Stimulated activated naive CD8-positive, alpha-beta T cell treated with anti-CD3 and anti-CD28 coated beads, Interleukin-15, Interleukin-2, amounts not matched to agents 100 U/mL and 50 U/mL, for 24 hours (primary cell): Measurements from ENCODE around the gene ATAD3A.
A peak's percentile ranks its signal among the peaks of the same experiment; 100 is the strongest.

Experiments
- ATAC-seq: fragments of 150-1000 bp; cut with Tn5 transposase; one replicate; pipeline ENCODE4 v1.10.0; 2021
- DNase-seq: peaks from one replicate; pipeline ENCODE4 v3.0.0; 2021

Gene ATAD3A

DNA sequence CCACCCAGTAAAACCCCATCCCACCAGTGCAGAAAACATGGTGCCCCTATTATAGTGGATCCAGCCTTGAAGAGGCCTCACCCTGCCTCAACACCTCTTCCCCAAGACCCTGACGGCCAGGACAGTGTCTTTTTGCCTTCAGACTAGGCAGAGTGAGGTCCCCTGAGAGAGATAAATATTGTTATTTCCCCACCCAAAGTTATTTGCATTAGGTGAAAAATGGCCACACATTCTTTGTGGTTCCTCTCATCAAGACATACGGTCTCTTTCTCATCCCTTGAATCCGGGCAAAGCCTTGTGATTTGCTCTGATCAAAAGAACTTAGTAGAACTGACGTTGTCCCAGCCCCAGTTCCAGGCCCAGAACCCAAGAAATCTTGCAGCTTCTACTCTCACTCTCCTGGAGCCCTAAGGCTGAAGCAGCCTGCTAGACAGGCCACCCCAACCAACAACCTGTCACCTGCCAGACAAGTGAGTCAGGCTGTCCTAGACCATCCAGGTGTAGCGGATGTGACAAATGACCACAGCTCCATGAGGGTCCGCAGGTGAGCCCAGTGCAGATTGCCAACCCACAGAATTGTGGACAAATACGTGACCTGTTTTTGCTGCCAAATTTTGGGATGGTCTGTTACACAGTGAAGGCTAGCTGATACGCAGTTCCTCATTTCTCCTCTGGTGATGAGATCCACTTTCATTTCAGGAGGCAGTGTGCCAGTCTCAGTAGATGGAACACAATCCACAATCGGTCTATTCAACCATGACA, 70.8 kb downstream of the ATAD3A start:
- DNase-seq (no peak), ATAC-seq (no peak)

DNA sequence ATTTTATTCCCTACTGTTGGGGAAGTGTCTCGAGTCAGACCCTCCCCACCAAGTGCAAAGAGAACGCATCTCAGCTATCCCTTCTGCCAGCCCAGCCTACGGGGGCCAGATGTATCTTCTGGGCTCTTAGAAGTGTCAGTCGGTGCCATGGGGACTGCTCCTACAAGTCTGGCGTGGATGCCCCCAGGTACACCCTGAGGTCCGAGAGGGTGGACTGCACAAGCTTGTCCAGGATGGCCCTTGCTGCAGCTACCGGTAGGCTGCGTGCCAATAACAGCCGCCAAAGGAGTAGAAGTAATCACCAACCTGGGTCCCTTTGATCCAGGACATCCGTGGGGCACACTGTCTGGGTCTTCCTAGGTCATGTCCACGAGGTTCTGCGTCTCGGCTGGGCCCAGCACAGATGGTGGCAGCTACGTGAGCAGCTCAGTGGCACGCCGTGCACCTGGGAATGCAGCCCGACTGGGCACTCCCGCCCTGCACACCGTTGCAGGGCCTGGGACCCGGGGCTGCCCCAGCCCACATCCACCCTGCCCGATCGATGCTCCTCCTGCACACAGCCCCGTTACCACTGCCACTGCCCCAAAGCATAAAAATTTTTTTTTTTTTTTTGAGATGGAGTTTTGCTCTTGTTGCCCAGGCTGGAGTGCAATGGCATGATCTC, 71.5 kb downstream of the ATAD3A start:
- peak; percentile 23 for ATAC-seq

More for the DNA sequence above, 71.5 kb downstream of the ATAD3A start:
- no peak for DNase-seq
